K562 (cell line): ENCODE data around the gene GTF2A1. TPM values are rescaled to one million over a fixed set of nuclear protein-coding genes. Genes with fewer than 3 reads are reported as not detected.
A peak's percentile ranks its signal among the peaks of the same experiment; 100 is the strongest.

ENCODE experiments used
- BACH1 ChIP-seq: fragments of 200-800 bp; sonication (Bioruptor generic); IDR thresholded peaks from 2 replicates; pipeline ENCODE4 v1.6.1; 2016; ENCODE audit warnings: missing genetic modification characterization, missing compliant biosample characterization
- BCLAF1 ChIP-seq, 2 experiments: fragments of 450-650 bp in 1 of 2; IDR thresholded peaks; 2 replicates each; pipeline ENCODE4 v1.6.1; 2011 to 2017; ENCODE audit warnings: low read depth in 2 of 2, antibody characterized with exemption in 1 of 2, borderline replicate concordance in 1 of 2, low read length in 1 of 2, mild to moderate bottlenecking in 1 of 2, mixed read lengths in 1 of 2; ENCODE audit not compliant: control insufficient read depth in 1 of 2
- OTX1 ChIP-seq: fragments of 450-650 bp; formaldehyde crosslinking; IDR thresholded peaks from 2 replicates; pipeline ENCODE4 v1.4.0; 2022; ENCODE audit warnings: mild to moderate bottlenecking
- POLR2G ChIP-seq: fragments of 200-400 bp; formaldehyde crosslinking; IDR thresholded peaks from 2 replicates; pipeline ENCODE4 v1.6.1; 2017; ENCODE audit warnings: low read depth, mild to moderate bottlenecking, antibody characterized with exemption, low read length, moderate library complexity
- PURB ChIP-seq: sonication (generic); formaldehyde crosslinking; IDR thresholded peaks from 2 replicates; pipeline ENCODE4 v1.9.0; 2021; ENCODE audit warnings: low read depth, mild to moderate bottlenecking, missing genetic modification reagents
- RCOR1 ChIP-seq, 2 experiments: IDR thresholded peaks; 2 replicates each; pipeline ENCODE4 v1.6.1; 2012; ENCODE audit warnings: low read depth in 2 of 2, low read length in 2 of 2, borderline replicate concordance in 1 of 2, improper control_type of control experiment in 1 of 2
- RFX1 ChIP-seq: fragments of 450-650 bp; IDR thresholded peaks from 2 replicates; pipeline ENCODE4 v1.6.1; 2016; ENCODE audit warnings: mild to moderate bottlenecking, moderate library complexity
- SIN3A ChIP-seq, 2 experiments: fragments of 150-350 bp in 1 of 2; IDR thresholded peaks; 2 replicates each; pipeline ENCODE4 v1.6.1; 2011 to 2016; ENCODE audit warnings: borderline replicate concordance in 2 of 2, low read depth in 2 of 2, low read length in 2 of 2, mild to moderate bottlenecking in 2 of 2, moderate library complexity in 2 of 2; ENCODE audit not compliant: control insufficient read depth in 1 of 2
- SREBF2 ChIP-seq: sonication (generic); formaldehyde crosslinking; IDR thresholded peaks from 2 replicates; pipeline ENCODE4 v1.4.0; 2020; ENCODE audit warnings: mild to moderate bottlenecking, missing genetic modification reagents
- STAG1 ChIP-seq: sonication (generic); formaldehyde crosslinking; IDR thresholded peaks from 2 replicates; pipeline ENCODE4 v1.5.0; 2020; ENCODE audit warnings: missing genetic modification reagents, borderline replicate concordance
- TBP ChIP-seq: optimal IDR thresholded peaks from 2 replicates; pipeline ENCODE3; 2011; ENCODE audit warnings: low read depth, low read length, improper control_type of control experiment
- ZFX ChIP-seq: sonication (generic); formaldehyde crosslinking; IDR thresholded peaks from 2 replicates; pipeline ENCODE4 v1.8.0; 2022; ENCODE audit warnings: mild to moderate bottlenecking, missing genetic modification reagents, moderate library complexity
- ZNF407 ChIP-seq: fragments of 450-650 bp; IDR thresholded peaks from 2 replicates; pipeline ENCODE4 v1.6.1; 2016; ENCODE audit warnings: low read depth
- polyA plus RNA-seq, 8 experiments: library from polyadenylated mRNA; depleted of rRNA in 4 of 8; stranded (reverse) in 5 of 8; unstranded in 3 of 8; fragments of >200 nt; fragmentation: Nextera tagmentation in 2 of 8; fragmentation: Illumina TruSeq in 1 of 8; extraction: Ambion mirVana in 2 of 8; extraction: Trizol in 1 of 8; gene quantifications; 2 replicates each; pipeline versions ENCODE4 v1.2.1 to v1.2.3, GENCODE V29; 2011 to 2014; ENCODE audit warnings: inconsistent platforms in 1 of 8, missing spikeins in 1 of 8
- total RNA-seq, 7 experiments: library from RNA; depleted of rRNA in 6 of 7; stranded (reverse); fragments of >200 nt in 6 of 7; fragmentation: Illumina TruSeq in 2 of 7; extraction: Trizol in 2 of 7; gene quantifications; 2 replicates each; pipeline versions ENCODE4 v1.2.1 to v1.2.3, GENCODE V29; 2011 to 2021; ENCODE audit warnings: low replicate concordance in 1 of 7
- TF ChIP-seq, protein P1 (sequence below): fragments of 200-800 bp; sonication (Bioruptor generic); IDR thresholded peaks from 2 replicates; pipeline ENCODE4 v1.6.1; 2017; ENCODE audit warnings: missing genetic modification characterization, missing compliant biosample characterization

The GTF2A1 gene
- total and polyA plus RNA-seq, 9 of the 15 experiments (the other 6 are each of a cell fraction or from before 2014, with no cell fraction given), result 3.4 to 22.8 (median 14.7) TPM

- TF ChIP-seq ZNF407 (no peak), STAG1 (CRISPR knock-in tag) (no peak), ZFX (CRISPR knock-in tag) (peak; percentile 52), SREBF2 (CRISPR knock-in tag) (no peak), TBP (peak; percentile 94), POLR2G (peak; percentile 83), BCLAF1 (IDR thresholded peaks at IDR 0.05; ENCODE audit: borderline replicate concordance in 1 of 2, control insufficient read depth in 1 of 2, low read depth in 2 of 2, low read length in 1 of 2) (no peak), SIN3A (IDR thresholded peaks at IDR 0.05; ENCODE audit: borderline replicate concordance in 2 of 2, control insufficient read depth in 1 of 2, low read depth in 2 of 2, low read length in 2 of 2) (peak in 1 of 2 experiments; percentile 57; a peak in 2 of 4 replicates), PURB (CRISPR knock-in tag) (no peak), BACH1 (tag) (no peak), RFX1 (no peak), OTX1 (no peak), RCOR1 (IDR thresholded peaks at IDR 0.05; ENCODE audit: borderline replicate concordance in 1 of 2, low read depth in 2 of 2, low read length in 2 of 2) (no peak)
- TF ChIP-seq, protein P1, sequence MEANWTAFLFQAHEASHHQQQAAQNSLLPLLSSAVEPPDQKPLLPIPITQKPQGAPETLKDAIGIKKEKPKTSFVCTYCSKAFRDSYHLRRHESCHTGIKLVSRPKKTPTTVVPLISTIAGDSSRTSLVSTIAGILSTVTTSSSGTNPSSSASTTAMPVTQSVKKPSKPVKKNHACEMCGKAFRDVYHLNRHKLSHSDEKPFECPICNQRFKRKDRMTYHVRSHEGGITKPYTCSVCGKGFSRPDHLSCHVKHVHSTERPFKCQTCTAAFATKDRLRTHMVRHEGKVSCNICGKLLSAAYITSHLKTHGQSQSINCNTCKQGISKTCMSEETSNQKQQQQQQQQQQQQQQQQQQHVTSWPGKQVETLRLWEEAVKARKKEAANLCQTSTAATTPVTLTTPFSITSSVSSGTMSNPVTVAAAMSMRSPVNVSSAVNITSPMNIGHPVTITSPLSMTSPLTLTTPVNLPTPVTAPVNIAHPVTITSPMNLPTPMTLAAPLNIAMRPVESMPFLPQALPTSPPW, result no peak; the same call in 1 of the 2 replicates
Observed at GRCh38 chr14:81219210-81219758, 1.5 kb downstream of the GTF2A1 start (continued).
